ENCODE results near the gene C3orf70.

C3orf70 gene

GRCh38 chr3:185084901-185085300, 68.0 kb downstream of the C3orf70 start:
- no peaks in the 10 kb centered on the region for H3K4me1 Mint-ChIP-seq (ENCODE audit: low read depth)
- H3K27ac Mint-ChIP-seq = no peak overlapping the region
- no peak for DNase-seq
- H3K9me3 Mint-ChIP-seq = no peaks in the 10 kb centered on the region
- H3K27me3 Mint-ChIP-seq = no peaks in the 10 kb centered on the region
- no peaks in the 10 kb centered on the region for H3K36me3 Mint-ChIP-seq (ENCODE audit: low read depth)
- H3K4me3 Mint-ChIP-seq = no peak overlapping the region

DNA sequence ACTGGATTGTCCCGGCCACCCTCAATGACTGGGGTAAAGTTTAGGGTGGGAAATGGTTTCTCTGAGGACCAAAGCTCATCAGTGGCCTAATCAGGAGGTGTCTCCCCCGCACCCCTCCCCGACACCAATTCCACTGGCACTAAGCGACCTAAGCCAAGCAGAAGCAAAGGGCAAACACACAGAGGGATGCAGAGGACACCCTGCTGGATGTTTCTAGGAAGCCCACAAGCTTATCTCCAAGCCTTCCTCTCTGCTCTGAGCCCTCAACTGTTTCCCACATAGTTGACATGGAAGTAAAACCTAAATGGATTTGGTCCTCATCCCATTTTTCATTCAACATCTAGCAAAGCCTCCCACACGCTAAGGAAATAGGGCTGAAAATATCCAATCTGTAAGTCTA, 68.5 kb downstream of the C3orf70 start:
- Mint-ChIP-seq H3K36me3 (ENCODE audit: low read depth) (no peaks in the 10 kb centered on the region), H3K4me3 (no peak overlapping the region), H3K27ac (no peak overlapping the region), H3K9me3 (no peaks in the 10 kb centered on the region), H3K4me1 (ENCODE audit: low read depth) (no peaks in the 10 kb centered on the region), H3K27me3 (no peaks in the 10 kb centered on the region)
- DNase-seq = no peak

DNA sequence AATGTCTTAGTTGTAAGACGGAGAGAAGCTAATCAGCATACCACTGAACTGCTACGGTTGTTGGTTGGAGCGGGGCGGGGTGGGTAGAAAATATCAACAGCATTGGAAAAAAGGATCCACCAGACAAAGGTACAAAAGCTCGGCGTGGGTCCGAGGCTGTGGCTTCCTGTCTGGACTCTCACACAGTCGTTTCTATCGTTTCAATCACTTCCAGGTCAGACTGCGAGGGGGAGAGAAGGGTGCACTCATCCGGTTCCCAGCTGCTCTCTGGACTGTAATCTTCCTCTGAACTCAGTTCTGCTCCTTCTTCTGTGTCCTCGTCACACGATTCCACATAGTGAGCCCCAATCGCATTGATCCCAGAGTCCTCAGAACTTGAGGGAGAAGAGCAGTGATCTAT, 70.0 kb downstream of the C3orf70 start:
- no peaks in the 10 kb centered on the region for H3K36me3 Mint-ChIP-seq (ENCODE audit: low read depth)
- no peak for DNase-seq
- H3K4me3 Mint-ChIP-seq = no peak overlapping the region
- H3K9me3 Mint-ChIP-seq = no peaks in the 10 kb centered on the region
- H3K27ac Mint-ChIP-seq = no peak overlapping the region
- no peaks in the 10 kb centered on the region for H3K27me3 Mint-ChIP-seq
- no peaks in the 10 kb centered on the region for H3K4me1 Mint-ChIP-seq (ENCODE audit: low read depth)

- Mint-ChIP-seq H3K9me3 (no peaks in the 10 kb centered on the region), H3K4me1 (ENCODE audit: low read depth) (no peaks in the 10 kb centered on the region), H3K36me3 (ENCODE audit: low read depth) (no peaks in the 10 kb centered on the region), H3K27me3 (no peaks in the 10 kb centered on the region), H3K27ac (no peak overlapping the region), H3K4me3 (no peak overlapping the region)
- DNase-seq = no peak
These were observed 70.7 kb downstream of the C3orf70 start for GRCh38 chr3:185082149-185082548.

- H3K9me3 Mint-ChIP-seq = no peaks in the 10 kb centered on the region
- no peak for DNase-seq
- no peaks in the 10 kb centered on the region for H3K36me3 Mint-ChIP-seq (ENCODE audit: low read depth)
- no peak overlapping the region for H3K4me3 Mint-ChIP-seq
- H3K27ac Mint-ChIP-seq = no peak overlapping the region
- H3K4me1 Mint-ChIP-seq (ENCODE audit: low read depth) = no peaks in the 10 kb centered on the region
- H3K27me3 Mint-ChIP-seq = no peaks in the 10 kb centered on the region
These were observed 71.3 kb downstream of the C3orf70 start for GRCh38 chr3:185081521-185081920.

GRCh38 chr3:185079625-185080024, 73.2 kb downstream of the C3orf70 start:
- Mint-ChIP-seq H3K4me1 (ENCODE audit: low read depth) (no peaks in the 10 kb centered on the region), H3K4me3 (no peak overlapping the region), H3K36me3 (ENCODE audit: low read depth) (no peaks in the 10 kb centered on the region), H3K9me3 (no peaks in the 10 kb centered on the region), H3K27me3 (peaks cover 5% of the 10 kb centered on the region), H3K27ac (no peak overlapping the region)
- DNase-seq = no peak

DNA sequence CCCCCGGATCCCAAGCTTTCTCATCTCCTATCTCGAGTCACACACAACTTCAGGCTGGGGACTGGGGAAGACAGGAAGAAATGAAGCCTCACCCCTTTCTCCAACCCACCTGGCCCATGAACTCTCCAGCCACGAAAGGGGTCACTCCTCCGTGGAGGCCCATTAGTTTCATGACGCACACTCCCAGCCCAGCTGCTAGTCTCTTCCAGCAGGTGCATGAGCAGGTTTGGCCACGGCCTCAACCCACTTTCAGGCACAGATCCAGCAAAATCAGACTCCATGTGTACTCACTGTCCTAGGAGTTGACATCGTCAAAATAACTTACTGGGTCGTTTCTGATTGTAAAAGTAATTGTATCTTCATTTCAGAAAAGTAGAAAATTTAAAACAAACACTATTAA, 76.6 kb downstream of the C3orf70 start:
- no peak overlapping the region for H3K4me3 Mint-ChIP-seq
- no peak overlapping the region for H3K27ac Mint-ChIP-seq
- peaks cover 11% of the 10 kb centered on the region for H3K27me3 Mint-ChIP-seq
- DNase-seq = no peak
- H3K4me1 Mint-ChIP-seq (ENCODE audit: low read depth) = no peaks in the 10 kb centered on the region
- H3K36me3 Mint-ChIP-seq (ENCODE audit: low read depth) = no peaks in the 10 kb centered on the region
- no peaks in the 10 kb centered on the region for H3K9me3 Mint-ChIP-seq

- H3K4me1 Mint-ChIP-seq (ENCODE audit: low read depth) = no peaks in the 10 kb centered on the region
- no peak overlapping the region for H3K4me3 Mint-ChIP-seq
- DNase-seq = no peak
- H3K27me3 Mint-ChIP-seq = peaks cover 11% of the 10 kb centered on the region
- H3K27ac Mint-ChIP-seq = no peak overlapping the region
- H3K36me3 Mint-ChIP-seq (ENCODE audit: low read depth) = no peaks in the 10 kb centered on the region
- no peaks in the 10 kb centered on the region for H3K9me3 Mint-ChIP-seq
These were observed 77.3 kb downstream of the C3orf70 start for GRCh38 chr3:185075547-185075946.

- no peaks in the 10 kb centered on the region for H3K9me3 Mint-ChIP-seq
- peaks cover 11% of the 10 kb centered on the region for H3K27me3 Mint-ChIP-seq
These were observed 81.5 kb downstream of the C3orf70 start for GRCh38 chr3:185071287-185071800.

GRCh38 chr3:185070491-185071286, 82.2 kb downstream of the C3orf70 start:
- no peaks in the 10 kb centered on the region for H3K36me3 Mint-ChIP-seq (ENCODE audit: low read depth)
- no peak overlapping the region for H3K4me3 Mint-ChIP-seq
- no peak overlapping the region for H3K27ac Mint-ChIP-seq
- no peaks in the 10 kb centered on the region for H3K4me1 Mint-ChIP-seq (ENCODE audit: low read depth)
- H3K9me3 Mint-ChIP-seq = no peaks in the 10 kb centered on the region
- no peak for DNase-seq
- H3K27me3 Mint-ChIP-seq = peaks cover 11% of the 10 kb centered on the region

More at GRCh38 chr3:185071287-185071800, 81.5 kb downstream of the C3orf70 start:
- Mint-ChIP-seq H3K4me1 (ENCODE audit: low read depth) (no peaks in the 10 kb centered on the region), H3K36me3 (ENCODE audit: low read depth) (no peaks in the 10 kb centered on the region), H3K27ac (no peak overlapping the region), H3K4me3 (no peak overlapping the region)
- no peak for DNase-seq

- DNase-seq = no peak
- peaks cover 3% of the 10 kb centered on the region for H3K27me3 Mint-ChIP-seq
- H3K4me1 Mint-ChIP-seq (ENCODE audit: low read depth) = no peaks in the 10 kb centered on the region
- H3K27ac Mint-ChIP-seq = no peak overlapping the region
- no peaks in the 10 kb centered on the region for H3K9me3 Mint-ChIP-seq
- H3K4me3 Mint-ChIP-seq = no peak overlapping the region
- no peaks in the 10 kb centered on the region for H3K36me3 Mint-ChIP-seq (ENCODE audit: low read depth)
These were observed 83.5 kb downstream of the C3orf70 start for GRCh38 chr3:185069037-185070030.

GRCh38 chr3:185067173-185067572, 85.7 kb downstream of the C3orf70 start:
- Mint-ChIP-seq H3K27ac (no peak overlapping the region), H3K4me3 (no peak overlapping the region), H3K27me3 (no peaks in the 10 kb centered on the region), H3K36me3 (ENCODE audit: low read depth) (no peaks in the 10 kb centered on the region), H3K9me3 (no peaks in the 10 kb centered on the region), H3K4me1 (ENCODE audit: low read depth) (no peaks in the 10 kb centered on the region)
- DNase-seq = no peak

DNA sequence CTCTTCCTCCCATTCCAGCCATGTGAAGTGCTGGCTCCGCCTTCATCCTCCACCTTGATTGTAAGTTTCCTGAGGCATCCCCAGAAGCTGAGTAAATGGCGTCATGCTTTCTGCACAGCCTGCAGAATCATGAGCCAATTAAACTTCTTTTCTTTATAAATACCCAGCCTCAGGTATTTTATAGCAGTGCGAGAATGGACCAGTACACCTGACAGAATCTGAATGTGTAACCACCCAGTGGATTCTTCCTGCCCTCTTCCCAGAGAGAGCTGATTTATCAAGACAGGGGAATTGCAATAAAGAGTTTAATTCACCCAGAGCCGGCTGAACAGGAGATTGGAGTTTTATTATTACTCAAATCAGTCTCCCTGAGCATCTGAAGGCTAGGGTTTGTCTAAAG, 86.6 kb downstream of the C3orf70 start:
- no peak for DNase-seq
- H3K27me3 Mint-ChIP-seq = no peaks in the 10 kb centered on the region
- peaks cover 5% of the 10 kb centered on the region for H3K9me3 Mint-ChIP-seq
- no peak overlapping the region for H3K27ac Mint-ChIP-seq
- H3K36me3 Mint-ChIP-seq (ENCODE audit: low read depth) = no peaks in the 10 kb centered on the region
- H3K4me1 Mint-ChIP-seq (ENCODE audit: low read depth) = no peaks in the 10 kb centered on the region
- H3K4me3 Mint-ChIP-seq = no peak overlapping the region

DNA sequence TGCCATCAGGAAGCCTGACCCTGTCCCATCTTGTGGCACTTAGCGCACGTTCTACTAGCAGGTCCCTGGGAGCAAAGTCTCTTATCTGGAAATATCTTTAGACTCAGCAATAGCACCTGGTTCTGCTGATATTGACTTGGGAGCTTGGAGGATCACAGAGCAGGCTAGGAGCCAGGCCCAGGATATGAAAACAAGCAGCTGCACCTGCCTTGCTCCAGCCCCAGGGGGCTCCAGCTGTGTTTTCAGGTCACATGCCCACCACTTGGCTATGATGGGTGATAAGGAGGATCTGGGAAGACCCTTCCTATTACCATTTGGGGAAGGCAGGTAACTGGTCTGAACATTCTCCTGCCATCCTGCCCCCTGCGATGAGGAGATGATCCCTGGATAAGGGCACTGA, 87.8 kb downstream of the C3orf70 start:
- Mint-ChIP-seq H3K9me3 (peaks cover 12% of the 10 kb centered on the region), H3K36me3 (ENCODE audit: low read depth) (no peaks in the 10 kb centered on the region), H3K4me1 (ENCODE audit: low read depth) (no peaks in the 10 kb centered on the region), H3K27ac (no peak overlapping the region), H3K4me3 (no peak overlapping the region), H3K27me3 (no peaks in the 10 kb centered on the region)
- no peak for DNase-seq

GRCh38 chr3:185063431-185063830, 89.4 kb downstream of the C3orf70 start:
- Mint-ChIP-seq H3K4me3 (no peak overlapping the region), H3K4me1 (ENCODE audit: low read depth) (no peaks in the 10 kb centered on the region), H3K36me3 (ENCODE audit: low read depth) (no peaks in the 10 kb centered on the region), H3K9me3 (peaks cover 25% of the 10 kb centered on the region), H3K27me3 (no peaks in the 10 kb centered on the region), H3K27ac (no peak overlapping the region)
- no peak for DNase-seq
